Putamen (tissue), 1 donor: ENCODE measurements around the gene CDC6.
"Not testable (repeated sequence)": the region's sequence is repeated elsewhere in the genome, so short reads cannot be mapped to it uniquely, and the experiment has no call there.

Experiments used
- DNase-seq: peaks from one replicate; pipeline ENCODE4 v3.0.0-alpha.2; 2016; ENCODE audit warnings: low spot score

The CDC6 gene

GRCh38 chr17:40287159-40287493, 553 bp upstream of the CDC6 start:
- no peak for DNase-seq

DNA sequence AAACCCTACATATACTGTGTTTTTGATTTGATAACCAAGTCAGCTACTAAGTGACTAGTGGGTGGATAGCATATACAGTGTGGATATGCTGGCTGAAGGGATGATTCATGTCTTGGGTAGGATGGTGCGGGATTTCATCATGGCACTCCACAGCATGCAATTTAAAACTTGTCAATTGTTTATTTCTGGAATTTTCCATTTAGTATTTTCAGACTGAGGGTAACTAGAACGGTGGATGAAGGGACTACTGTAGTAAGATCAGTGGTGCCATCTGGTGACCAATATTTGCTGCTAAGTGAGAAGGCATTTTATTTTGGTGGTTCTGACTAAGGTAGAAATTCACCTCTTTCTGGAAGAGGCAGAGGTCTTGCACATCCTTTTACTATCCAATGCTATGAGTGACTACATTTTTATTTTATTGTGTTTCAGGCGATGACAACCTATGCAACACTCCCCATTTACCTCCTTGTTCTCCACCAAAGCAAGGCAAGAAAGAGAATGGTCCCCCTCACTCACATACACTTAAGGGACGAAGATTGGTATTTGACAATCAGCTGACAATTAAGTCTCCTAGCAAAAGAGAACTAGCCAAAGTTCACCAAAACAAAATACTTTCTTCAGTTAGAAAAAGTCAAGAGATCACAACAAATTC, 3.1 kb downstream of the CDC6 start:
- peak; percentile 58 for DNase-seq

- no peak for DNase-seq
Measured at GRCh38 chr17:40291281-40291664, 3.6 kb downstream of the CDC6 start.

DNA sequence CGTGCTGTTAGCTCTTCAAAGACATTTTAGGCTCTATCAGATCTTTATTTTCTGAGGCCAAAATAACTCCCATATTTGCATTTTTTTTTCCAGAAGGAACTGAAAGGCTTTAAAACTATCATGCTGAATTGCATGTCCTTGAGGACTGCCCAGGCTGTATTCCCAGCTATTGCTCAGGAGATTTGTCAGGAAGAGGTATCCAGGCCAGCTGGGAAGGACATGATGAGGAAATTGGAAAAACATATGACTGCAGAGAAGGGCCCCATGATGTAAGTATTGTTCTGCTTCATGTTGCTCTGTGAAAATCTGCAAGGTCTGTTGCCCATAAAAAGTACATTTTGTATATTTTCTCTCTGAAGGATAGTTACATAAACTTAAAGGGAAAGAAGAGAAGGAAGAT, 5.7 kb downstream of the CDC6 start:
- DNase-seq = no peak

DNA sequence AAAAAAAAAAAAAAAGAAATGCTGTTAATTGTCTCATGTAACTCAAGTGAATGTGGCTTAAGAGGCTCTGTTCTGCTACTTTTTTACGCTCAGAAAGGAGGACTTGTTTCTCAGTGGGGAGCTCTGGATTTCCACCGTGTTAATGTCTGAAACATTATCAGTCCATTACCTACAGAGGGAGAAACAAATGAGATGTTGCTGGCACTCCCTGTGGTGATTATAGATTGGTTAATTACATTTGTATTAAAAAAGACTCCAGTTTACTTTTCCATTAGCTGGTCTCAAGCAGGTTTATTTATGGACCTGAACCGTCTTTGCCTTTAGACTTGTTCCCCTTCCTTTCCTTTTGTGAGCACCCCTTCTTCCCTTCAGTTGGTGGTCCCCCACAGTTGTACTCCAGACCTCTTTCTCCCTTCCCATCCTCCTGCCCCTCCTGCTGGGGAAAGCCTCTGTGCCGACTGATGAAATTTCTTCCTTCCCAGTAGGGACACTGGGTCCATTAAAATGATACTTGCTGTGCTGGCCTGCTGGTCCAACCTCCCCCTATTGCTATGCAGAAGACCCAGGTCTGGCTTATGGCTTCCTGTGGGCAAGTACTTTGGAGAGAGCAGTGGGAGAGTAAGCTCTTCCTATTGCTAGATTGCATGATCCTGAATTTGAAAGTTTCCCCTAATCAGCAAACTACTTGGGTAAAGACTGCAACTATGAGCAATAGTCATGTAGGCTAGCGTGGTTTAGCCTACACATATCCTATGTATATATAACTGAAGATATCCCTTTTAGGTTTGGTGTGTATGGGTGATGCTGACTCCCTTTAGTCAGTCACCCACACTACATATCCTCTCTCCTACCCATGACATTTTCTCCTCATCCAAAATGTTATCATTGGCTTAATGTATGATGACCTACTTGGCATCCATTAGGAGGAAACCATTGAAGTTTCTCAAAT, 8.1 kb downstream of the CDC6 start:
- DNase-seq = no peak

DNA sequence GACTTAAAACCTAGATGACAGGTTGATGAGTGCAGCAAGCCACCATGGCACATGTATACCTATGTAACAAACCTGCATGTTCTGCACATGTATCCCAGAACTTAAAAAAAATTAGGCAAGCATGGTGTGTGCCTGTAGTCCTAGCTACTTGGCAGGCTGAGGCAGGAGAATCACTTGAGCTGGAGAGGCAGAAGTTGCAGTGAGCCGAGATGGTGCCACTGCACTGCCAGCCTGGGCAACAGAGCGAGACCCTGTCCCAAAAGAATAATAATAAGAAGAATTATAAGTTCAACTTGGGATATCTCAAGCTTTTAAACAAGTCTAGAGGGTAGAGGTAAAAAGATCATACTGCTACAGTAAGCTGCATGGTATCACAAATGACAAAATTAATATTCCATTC, 9.8 kb downstream of the CDC6 start:
- no peak for DNase-seq

- DNase-seq = no peak
Measured at GRCh38 chr17:40298726-40299125, 11.0 kb downstream of the CDC6 start.

GRCh38 chr17:40299159-40299757, 11.6 kb downstream of the CDC6 start:
- not testable (repeated sequence) for DNase-seq

GRCh38 chr17:40301315-40301714, 13.6 kb downstream of the CDC6 start:
- no peak for DNase-seq

GRCh38 chr17:40303009-40303657, 15.5 kb downstream of the CDC6 start:
- DNase-seq = peak; percentile 61

- DNase-seq = no peak
Measured at GRCh38 chr17:40303708-40304551, 16.3 kb downstream of the CDC6 start.

- DNase-seq = not testable (repeated sequence)
Measured at GRCh38 chr17:40304552-40304863, 16.8 kb downstream of the CDC6 start.

DNA sequence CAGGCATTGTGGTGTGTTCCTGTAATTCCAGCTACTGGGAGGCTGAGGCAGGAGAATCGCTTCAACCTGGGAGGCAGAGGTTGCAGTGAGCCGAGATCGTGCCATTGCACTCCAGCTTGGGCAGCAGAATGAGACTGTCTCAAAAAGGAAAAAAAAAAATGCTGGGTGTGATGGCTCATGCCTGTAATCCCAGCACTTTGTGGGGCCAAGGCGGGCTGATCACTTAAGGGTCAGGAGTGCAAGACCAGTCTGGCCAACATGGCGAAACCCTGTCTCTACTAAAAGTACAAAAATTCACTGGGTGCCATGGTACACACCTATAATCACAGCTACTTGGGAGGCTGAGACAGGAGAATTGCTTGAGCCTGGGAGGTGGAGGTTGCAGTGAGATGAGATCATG, 17.2 kb downstream of the CDC6 start:
- DNase-seq = not testable (repeated sequence)

DNA sequence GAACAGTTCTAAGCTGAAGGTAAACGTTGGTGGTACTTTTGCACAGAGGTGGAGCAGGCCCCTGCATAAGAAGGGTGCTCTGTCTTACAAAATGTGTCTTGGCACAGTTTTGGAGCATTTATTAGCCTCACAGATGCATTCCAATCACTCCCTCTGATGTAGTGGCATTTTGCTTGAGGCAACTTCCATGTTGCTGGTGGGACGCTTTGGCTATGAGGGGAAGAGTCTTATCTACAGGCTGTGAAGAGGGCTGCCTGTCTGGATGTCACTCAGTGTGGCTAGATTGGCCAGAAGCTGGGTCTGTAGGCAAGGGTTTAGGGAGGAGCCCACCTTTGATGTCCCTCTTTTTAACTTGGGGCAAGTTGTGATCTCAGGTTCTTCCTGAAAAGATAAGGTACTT, 18.7 kb downstream of the CDC6 start:
- no peak for DNase-seq

DNA sequence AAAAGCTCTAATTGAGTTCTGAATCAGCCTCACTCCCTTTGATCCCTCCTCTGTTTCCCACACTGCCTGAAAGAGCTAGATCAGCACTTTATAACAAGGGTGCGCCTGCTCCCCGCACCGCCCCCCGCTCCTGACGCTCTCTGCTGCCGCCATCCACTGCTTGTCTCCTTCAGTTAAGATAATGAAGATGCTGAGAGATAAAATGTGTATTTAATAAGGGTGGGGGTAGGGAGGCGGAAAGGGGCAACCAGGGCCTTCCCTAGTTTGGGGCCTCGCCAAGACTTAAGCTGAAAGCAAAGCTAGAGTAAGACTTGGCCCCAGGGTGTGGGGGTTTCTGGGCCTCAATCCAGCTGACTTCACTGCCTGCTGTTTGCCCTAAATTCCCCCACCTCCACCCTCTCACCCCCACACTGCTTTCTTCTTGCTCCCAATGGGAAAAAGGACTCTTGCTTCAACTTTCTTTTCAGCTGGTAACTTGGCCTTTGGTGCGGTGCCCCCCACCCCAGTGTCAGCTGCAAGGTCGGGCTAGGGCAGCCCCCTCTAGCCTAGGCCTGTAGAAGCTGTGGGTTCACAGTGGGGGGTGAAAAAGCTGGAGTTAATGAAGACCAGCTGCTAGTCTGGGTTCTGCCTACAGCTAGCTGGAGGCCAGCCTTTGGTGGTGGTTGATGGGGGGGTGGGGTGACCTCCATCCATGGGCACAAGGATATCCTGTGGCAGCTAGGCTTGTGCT, 19.5 kb downstream of the CDC6 start:
- DNase-seq = no peak

DNA sequence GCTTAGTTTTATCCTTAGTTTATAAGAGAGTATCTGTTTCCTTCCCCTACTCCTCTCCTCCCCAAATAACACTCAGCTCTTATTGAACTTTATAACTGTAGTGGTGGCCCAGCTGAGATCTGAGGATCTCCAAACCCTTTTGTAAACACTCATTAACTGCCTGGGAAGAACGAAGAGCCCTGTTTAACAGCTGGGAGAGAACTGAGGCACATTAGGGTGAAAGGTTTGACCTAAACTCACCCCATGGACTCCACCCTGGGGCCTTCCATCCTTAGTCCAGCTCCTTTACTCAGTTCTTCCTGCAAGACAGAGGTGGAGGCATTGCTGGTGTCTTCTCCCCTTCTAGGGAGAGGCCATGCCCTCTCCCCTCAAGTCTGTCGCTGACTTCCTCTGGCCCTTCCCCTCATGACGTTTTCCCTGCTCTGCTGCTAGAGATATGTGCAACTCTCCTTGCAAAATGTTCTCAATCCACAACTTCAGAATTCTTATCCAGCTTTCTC, 20.1 kb downstream of the CDC6 start:
- no peak for DNase-seq

DNA sequence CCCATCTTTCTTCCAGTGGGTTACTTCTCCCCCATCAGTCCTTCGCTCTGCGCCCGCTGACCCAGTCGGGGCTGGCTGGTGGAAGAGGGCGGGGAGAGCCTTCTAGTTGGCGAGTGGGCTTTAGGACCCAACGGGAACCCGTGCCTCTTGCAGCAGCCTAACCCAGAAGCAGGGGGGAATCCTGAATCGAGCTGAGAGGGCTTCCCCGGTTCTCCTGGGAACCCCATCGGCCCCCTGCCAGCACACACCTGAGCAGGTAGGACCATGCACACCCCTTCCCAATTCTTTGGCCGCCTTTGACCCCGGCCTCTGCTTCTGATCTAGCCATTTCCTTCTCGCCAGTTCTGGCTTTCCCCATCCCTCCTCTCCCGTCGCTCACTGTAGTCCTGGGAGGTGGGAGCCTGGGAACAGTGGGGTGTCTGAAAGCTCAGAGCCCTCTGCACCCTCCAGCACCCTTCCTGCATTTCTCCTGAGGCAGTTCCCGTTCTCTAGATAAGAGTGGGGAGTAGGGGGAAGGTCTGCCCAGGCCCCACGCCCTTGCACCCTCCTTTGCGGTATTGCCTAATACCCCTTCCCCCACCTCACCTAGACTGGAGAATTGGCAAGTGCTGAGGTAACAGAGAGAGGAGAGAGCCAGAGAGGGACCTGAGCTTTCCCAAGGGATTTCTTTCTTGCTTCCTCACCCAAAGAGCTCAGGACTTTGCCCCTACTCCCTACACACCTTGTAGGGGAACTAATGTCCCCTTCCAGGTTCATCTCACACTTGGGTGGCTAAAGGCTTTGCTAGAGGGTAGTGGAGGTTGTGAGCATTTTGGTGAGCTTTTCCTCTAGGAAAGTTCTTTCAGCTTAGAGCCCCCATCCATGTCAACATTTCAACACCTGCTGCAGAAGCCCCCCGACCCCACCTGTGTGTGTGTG, 21.6 kb downstream of the CDC6 start, which contains the start of gene RARA:
RARA (plus strand) TSS at position 150 of the 918 bp plus-strand sequence. CDS start 22,039 bp downstream, outside the sequence.
- DNase-seq = peak; percentile 67

GRCh38 chr17:40309949-40310510, 22.4 kb downstream of the CDC6 start:
- DNase-seq = no peak

GRCh38 chr17:40310882-40311391, 23.3 kb downstream of the CDC6 start:
- DNase-seq = no peak
